ENCODE results near the gene CACFD1. TPM values are rescaled to one million over a fixed set of nuclear protein-coding genes. Genes with fewer than 3 reads are reported as not detected.

The CACFD1 gene
- total RNA-seq, 1 donor = 4.4 TPM

DNA sequence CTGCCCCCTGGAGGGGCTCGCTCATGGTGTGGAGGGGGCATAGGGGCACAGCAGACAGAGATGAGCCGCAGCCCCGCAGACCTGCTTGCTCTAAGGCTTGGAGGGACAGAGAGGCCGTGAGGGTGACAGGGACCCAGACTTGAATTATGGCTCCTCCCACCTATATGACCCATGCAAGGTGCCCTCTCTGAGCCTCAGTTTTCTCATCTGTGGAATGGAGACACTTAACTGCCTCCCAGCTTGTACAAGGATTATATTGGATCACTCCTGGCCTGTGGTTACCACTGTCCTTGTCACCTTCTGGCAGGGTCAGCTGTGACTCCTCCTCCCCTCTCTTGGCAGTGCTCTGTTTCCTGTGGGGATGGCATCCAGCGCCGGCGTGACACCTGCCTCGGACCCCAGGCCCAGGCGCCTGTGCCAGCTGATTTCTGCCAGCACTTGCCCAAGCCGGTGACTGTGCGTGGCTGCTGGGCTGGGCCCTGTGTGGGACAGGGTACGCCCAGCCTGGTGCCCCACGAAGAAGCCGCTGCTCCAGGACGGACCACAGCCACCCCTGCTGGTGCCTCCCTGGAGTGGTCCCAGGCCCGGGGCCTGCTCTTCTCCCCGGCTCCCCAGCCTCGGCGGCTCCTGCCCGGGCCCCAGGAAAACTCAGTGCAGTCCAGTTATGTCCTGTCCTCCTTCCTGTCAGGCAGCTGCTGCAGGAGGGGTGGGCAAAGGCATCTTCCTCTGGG, 4.7 kb upstream of the CACFD1 start:
- DNase-seq (ENCODE audit: low read depth) = no peak
- H3K4me3 ChIP-seq (ENCODE audit: low read depth, low read length) = no peak overlapping the region
- TF ChIP-seq, protein P1, sequence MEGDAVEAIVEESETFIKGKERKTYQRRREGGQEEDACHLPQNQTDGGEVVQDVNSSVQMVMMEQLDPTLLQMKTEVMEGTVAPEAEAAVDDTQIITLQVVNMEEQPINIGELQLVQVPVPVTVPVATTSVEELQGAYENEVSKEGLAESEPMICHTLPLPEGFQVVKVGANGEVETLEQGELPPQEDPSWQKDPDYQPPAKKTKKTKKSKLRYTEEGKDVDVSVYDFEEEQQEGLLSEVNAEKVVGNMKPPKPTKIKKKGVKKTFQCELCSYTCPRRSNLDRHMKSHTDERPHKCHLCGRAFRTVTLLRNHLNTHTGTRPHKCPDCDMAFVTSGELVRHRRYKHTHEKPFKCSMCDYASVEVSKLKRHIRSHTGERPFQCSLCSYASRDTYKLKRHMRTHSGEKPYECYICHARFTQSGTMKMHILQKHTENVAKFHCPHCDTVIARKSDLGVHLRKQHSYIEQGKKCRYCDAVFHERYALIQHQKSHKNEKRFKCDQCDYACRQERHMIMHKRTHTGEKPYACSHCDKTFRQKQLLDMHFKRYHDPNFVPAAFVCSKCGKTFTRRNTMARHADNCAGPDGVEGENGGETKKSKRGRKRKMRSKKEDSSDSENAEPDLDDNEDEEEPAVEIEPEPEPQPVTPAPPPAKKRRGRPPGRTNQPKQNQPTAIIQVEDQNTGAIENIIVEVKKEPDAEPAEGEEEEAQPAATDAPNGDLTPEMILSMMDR (IDR thresholded peaks at IDR 0.05; ENCODE audit: insufficient read depth, low read length) = no peak

DNA sequence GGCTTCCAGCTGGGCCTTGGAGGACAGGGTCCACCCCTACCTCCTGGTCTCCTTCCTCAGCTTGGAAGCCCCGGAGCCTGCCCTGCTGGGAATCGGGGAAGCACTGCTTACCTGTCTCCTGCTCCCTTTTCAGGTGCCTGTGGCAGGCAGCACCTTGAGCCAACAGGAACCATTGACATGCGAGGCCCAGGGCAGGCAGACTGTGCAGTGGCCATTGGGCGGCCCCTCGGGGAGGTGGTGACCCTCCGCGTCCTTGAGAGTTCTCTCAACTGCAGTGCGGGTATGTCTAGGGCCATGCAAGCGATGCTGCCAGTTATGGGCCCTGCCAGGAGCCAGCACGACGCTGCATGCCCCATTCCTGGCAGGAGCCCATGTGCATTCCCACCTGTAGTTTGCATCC, 3.8 kb upstream of the CACFD1 start:
- TF ChIP-seq, protein P1 (IDR thresholded peaks at IDR 0.05; ENCODE audit: insufficient read depth, low read length) = no peak
- no peak overlapping the region for H3K4me3 ChIP-seq (ENCODE audit: low read depth, low read length)
- DNase-seq (ENCODE audit: low read depth) = no peak

DNA sequence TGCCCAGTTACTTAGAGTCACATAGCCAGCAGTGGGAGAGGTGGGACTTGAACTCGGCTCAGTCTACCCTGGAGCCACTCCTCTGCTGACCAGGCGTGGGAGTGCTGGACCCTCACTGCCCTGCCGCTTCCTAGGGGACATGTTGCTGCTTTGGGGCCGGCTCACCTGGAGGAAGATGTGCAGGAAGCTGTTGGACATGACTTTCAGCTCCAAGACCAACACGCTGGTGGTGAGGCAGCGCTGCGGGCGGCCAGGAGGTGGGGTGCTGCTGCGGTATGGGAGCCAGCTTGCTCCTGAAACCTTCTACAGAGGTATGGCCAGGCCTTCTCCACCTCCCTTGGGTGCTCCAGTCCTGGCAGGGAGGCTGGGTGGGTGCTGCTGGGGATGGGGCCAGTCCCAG, 3.4 kb upstream of the CACFD1 start:
- H3K4me3 ChIP-seq (ENCODE audit: low read depth, low read length) = no peak overlapping the region
- TF ChIP-seq, protein P1 (IDR thresholded peaks at IDR 0.05; ENCODE audit: insufficient read depth, low read length) = no peak
- no peak for DNase-seq (ENCODE audit: low read depth)

DNA sequence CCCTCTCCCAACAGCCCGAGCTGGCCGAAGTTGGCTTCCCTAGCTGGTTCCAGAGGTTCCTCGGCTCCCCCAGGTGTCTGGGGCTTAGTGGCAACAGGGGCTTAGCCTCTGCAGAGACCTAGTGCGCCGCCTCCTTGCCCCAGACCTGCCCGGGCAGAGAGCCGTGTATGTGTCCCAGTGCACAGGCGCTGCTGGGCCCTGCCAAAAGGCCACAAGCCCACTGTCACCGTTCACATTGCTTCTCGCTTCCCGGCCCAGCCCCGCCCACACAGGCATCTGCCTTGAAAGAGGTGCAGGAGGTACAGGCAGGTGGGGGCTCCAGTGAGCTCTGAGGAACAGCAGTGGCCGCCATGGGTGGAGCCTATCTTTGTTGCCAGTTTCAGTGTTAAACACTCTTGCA, 2.5 kb upstream of the CACFD1 start:
- H3K4me3 ChIP-seq (ENCODE audit: low read depth, low read length) = no peak overlapping the region
- TF ChIP-seq, protein P1 (IDR thresholded peaks at IDR 0.05; ENCODE audit: insufficient read depth, low read length) = no peak
- DNase-seq (ENCODE audit: low read depth) = no peak

DNA sequence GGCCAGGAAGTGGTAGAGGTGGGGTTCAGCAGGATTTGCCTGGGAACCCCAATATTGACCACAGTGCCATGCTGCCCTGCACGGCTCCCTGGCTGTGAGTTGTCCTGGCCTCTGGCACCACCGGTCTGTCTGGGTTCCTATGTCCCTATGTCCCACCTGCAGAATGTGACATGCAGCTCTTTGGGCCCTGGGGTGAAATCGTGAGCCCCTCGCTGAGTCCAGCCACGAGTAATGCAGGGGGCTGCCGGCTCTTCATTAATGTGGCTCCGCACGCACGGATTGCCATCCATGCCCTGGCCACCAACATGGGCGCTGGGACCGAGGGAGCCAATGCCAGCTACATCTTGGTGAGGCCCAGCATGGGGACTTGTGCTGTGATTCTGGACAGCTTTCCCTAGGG, 2.0 kb upstream of the CACFD1 start:
- TF ChIP-seq, protein P1 (IDR thresholded peaks at IDR 0.05; ENCODE audit: insufficient read depth, low read length) = no peak

DNA sequence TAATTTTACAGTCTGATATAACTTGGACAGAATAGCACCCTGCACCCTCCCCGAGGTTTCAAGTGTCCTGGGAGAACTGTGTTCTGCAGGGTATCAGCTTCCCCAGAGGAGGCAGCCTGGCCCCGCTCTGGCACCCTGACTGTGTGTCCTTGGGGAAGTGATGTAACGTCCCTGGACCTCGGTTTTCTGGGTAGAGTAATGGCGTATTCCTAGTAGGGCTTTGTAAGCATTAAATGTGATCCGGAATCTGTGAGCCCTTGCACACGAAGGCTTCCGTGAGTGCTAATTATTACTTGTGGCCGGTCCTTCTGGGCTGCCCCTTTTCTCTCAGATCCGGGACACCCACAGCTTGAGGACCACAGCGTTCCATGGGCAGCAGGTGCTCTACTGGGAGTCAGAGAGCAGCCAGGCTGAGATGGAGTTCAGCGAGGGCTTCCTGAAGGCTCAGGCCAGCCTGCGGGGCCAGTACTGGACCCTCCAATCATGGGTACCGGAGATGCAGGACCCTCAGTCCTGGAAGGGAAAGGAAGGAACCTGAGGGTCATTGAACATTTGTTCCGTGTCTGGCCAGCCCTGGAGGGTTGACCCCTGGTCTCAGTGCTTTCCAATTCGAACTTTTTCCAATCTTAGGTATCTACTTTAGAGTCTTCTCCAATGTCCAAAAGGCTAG, 1.0 kb upstream of the CACFD1 start:
- no peak for DNase-seq (ENCODE audit: low read depth)
- TF ChIP-seq, protein P1 (IDR thresholded peaks at IDR 0.05; ENCODE audit: insufficient read depth, low read length) = no peak
- H3K4me3 ChIP-seq (ENCODE audit: low read depth, low read length) = peak overlapping the region; percentile 91

More for the DNA sequence above, 2.0 kb upstream of the CACFD1 start:
- H3K4me3 ChIP-seq (ENCODE audit: low read depth, low read length) = no peak overlapping the region
- no peak for DNase-seq (ENCODE audit: low read depth)

Measured in fibroblast of the aortic adventitia (primary cell).